NCI-H2029 treated with DMSO at 0.1 percent for 48 hours (cell line): ENCODE results near the gene SLC13A2.
A peak's percentile ranks its signal among the peaks of the same experiment; 100 is the strongest.

Experiments used
- DNase-seq: peaks from one replicate; lab custom pipeline; 2025; lab: John Stamatoyannopoulos, UW

The SLC13A2 gene

GRCh38 chr17:28471531-28472342 is 1.7 kb upstream of the SLC13A2 start:
- no peak for DNase-seq

GRCh38 chr17:28472871-28473497 is 460 bp upstream of the SLC13A2 start:
- DNase-seq: no peak

- DNase-seq: no peak
Measured at GRCh38 chr17:28474111-28474531, 677 bp downstream of the SLC13A2 start.

GRCh38 chr17:28475151-28475900 is 1.9 kb downstream of the SLC13A2 start:
- DNase-seq: no peak

- DNase-seq: no peak
Measured at GRCh38 chr17:28476076-28476865, 2.8 kb downstream of the SLC13A2 start.

- no peak for DNase-seq
Measured at GRCh38 chr17:28477928-28478327, 4.5 kb downstream of the SLC13A2 start.

- DNase-seq: no peak
Measured at GRCh38 chr17:28478712-28479615, 5.5 kb downstream of the SLC13A2 start.

- DNase-seq: no peak
Measured at GRCh38 chr17:28480278-28480677, 6.8 kb downstream of the SLC13A2 start.

- DNase-seq: peak; percentile 85
Measured at GRCh38 chr17:28480799-28481571, 7.5 kb downstream of the SLC13A2 start.

- DNase-seq: no peak
Measured at GRCh38 chr17:28482551-28483199, 9.2 kb downstream of the SLC13A2 start.

- no peak for DNase-seq
Measured at GRCh38 chr17:28484296-28484695, 10.9 kb downstream of the SLC13A2 start.

- no peak for DNase-seq
Measured at GRCh38 chr17:28485049-28485448, 11.6 kb downstream of the SLC13A2 start.

- no peak for DNase-seq
Measured at GRCh38 chr17:28487881-28488532, 14.6 kb downstream of the SLC13A2 start.

GRCh38 chr17:28488533-28489276 is 15.3 kb downstream of the SLC13A2 start:
- DNase-seq: no peak

- no peak for DNase-seq
Measured at GRCh38 chr17:28491286-28491685, 17.8 kb downstream of the SLC13A2 start.

GRCh38 chr17:28491860-28492259 is 18.4 kb downstream of the SLC13A2 start:
- DNase-seq: no peak

GRCh38 chr17:28492352-28493310 is 19.2 kb downstream of the SLC13A2 start:
- no peak for DNase-seq
